Neural cell (in vitro differentiated cells): ENCODE data around the gene HAS3. TPM values are rescaled to one million over a fixed set of nuclear protein-coding genes. Genes with fewer than 3 reads are reported as not detected.

ENCODE experiments used
- H2AFZ ChIP-seq: fragments of 200-600, 300-800 bp; sonication (generic), shearing (Covaris generic); 2 replicates; pipeline ENCODE4 v1.6.0; 2014; ENCODE audit warnings: low read depth, mild to moderate bottlenecking, antibody characterized with exemption, low read length, moderate library complexity
- H3F3A ChIP-seq: fragments of 200-600 bp; shearing (Covaris generic); 2 replicates; pipeline ENCODE4 v1.6.1; 2016; ENCODE audit warnings: mild to moderate bottlenecking, moderate library complexity, mixed read lengths, antibody characterized with exemption, low read length; ENCODE audit not compliant: insufficient read depth, poor library complexity, severe bottlenecking
- H3K27ac ChIP-seq: fragments of 200-600, 300-800 bp; sonication (generic), shearing (Covaris generic); 2 replicates; pipeline ENCODE4 v1.5.1; 2014; ENCODE audit warnings: mild to moderate bottlenecking, low read length, moderate library complexity
- H3K27me3 ChIP-seq: fragments of 300-800, 200-600 bp; sonication (generic), shearing (Covaris generic); 2 replicates; pipeline ENCODE4 v1.6.0; 2014; ENCODE audit warnings: mild to moderate bottlenecking, low read depth, low read length, moderate library complexity; ENCODE audit not compliant: insufficient read depth
- H3K36me3 ChIP-seq: fragments of 300-800, 200-600 bp; sonication (generic), shearing (Covaris generic); 2 replicates; pipeline ENCODE4 v1.5.1; 2014; ENCODE audit warnings: mild to moderate bottlenecking, antibody characterized with exemption, low read length, moderate library complexity; ENCODE audit not compliant: insufficient read depth
- H3K4me2 ChIP-seq: fragments of 300-800, 200-600 bp; sonication (generic), shearing (Covaris generic); 2 replicates; pipeline ENCODE4 v1.6.0; 2014; ENCODE audit warnings: mild to moderate bottlenecking, low read length
- H3K4me3 ChIP-seq: fragments of 300-800, 200-600 bp; sonication (generic), shearing (Covaris generic); 2 replicates; pipeline ENCODE4 v1.5.1; 2014; ENCODE audit warnings: mild to moderate bottlenecking, low read length, moderate library complexity
- H3K79me2 ChIP-seq: fragments of 200-600 bp; shearing (Covaris generic); replicated peaks from 2 replicates; pipeline ENCODE4 v1.6.0; 2014; ENCODE audit warnings: mild to moderate bottlenecking, low read length, moderate library complexity; ENCODE audit not compliant: insufficient read depth
- H3K9ac ChIP-seq: fragments of 300-800, 200-600 bp; sonication (generic), shearing (Covaris generic); 2 replicates; pipeline ENCODE4 v1.6.1; 2016; ENCODE audit warnings: mild to moderate bottlenecking, low read length, mixed read lengths
- H3K9me2 ChIP-seq: fragments of 200-600 bp; shearing (Covaris generic); 2 replicates; pipeline ENCODE4 v1.6.1; 2016; ENCODE audit warnings: mild to moderate bottlenecking, low read length, mixed read lengths; ENCODE audit not compliant: insufficient read depth
- H3K9me3 ChIP-seq: fragments of 200-600, 300-800 bp; sonication (generic), shearing (Covaris generic); 2 replicates; pipeline ENCODE4 v1.6.1; 2016; ENCODE audit warnings: mild to moderate bottlenecking, mixed run types, low read length, moderate library complexity, mixed read lengths
- H4K20me1 ChIP-seq: fragments of 200-600 bp; shearing (Covaris generic); 2 replicates; pipeline ENCODE4 v1.6.1; 2016; ENCODE audit warnings: mild to moderate bottlenecking, mixed run types; ENCODE audit not compliant: insufficient read depth
- EP300 ChIP-seq: fragments of 450-650 bp; conservative IDR thresholded peaks from 2 replicates; pipeline ENCODE4 v1.6.1; 2014; ENCODE audit warnings: antibody characterized with exemption, mild to moderate bottlenecking, moderate library complexity; ENCODE audit not compliant: poor library complexity, severe bottlenecking
- EZH2 ChIP-seq: fragments of 200-600, 300-800 bp; shearing (Covaris generic), sonication (generic); IDR thresholded peaks from 2 replicates; pipeline ENCODE4 v1.6.1; 2014; ENCODE audit warnings: antibody characterized with exemption, low read length, borderline replicate concordance, mild to moderate bottlenecking; ENCODE audit not compliant: insufficient read depth, poor library complexity, severe bottlenecking
- MXI1 ChIP-seq: fragments of 450-650 bp; conservative IDR thresholded peaks from 2 replicates; pipeline ENCODE4 v1.6.1; 2014; ENCODE audit warnings: antibody characterized with exemption, mild to moderate bottlenecking; ENCODE audit not compliant: poor library complexity, severe bottlenecking
- POLR2AphosphoS5 ChIP-seq: IDR thresholded peaks from 2 replicates; pipeline ENCODE4 v1.6.1; 2012
- RAD21 ChIP-seq: fragments of 450-650 bp; conservative IDR thresholded peaks from 2 replicates; pipeline ENCODE4 v1.6.1; 2014; ENCODE audit warnings: antibody characterized with exemption, mild to moderate bottlenecking, moderate library complexity
- SMC3 ChIP-seq: fragments of 450-650 bp; conservative IDR thresholded peaks from 2 replicates; pipeline ENCODE4 v1.6.1; 2014; ENCODE audit warnings: antibody characterized with exemption, mild to moderate bottlenecking, moderate library complexity; ENCODE audit not compliant: poor library complexity
- TAF1 ChIP-seq: IDR thresholded peaks from 2 replicates; pipeline ENCODE4 v1.6.1; 2012; ENCODE audit warnings: low read depth
- polyA minus RNA-seq: library from RNA; depleted of rRNA, polyadenylated mRNA; stranded (reverse); fragments of >200 nt; gene quantifications from 2 replicates; pipeline ENCODE4 v1.2.3, GENCODE V29; 2014
- polyA plus RNA-seq: library from polyadenylated mRNA; depleted of rRNA; stranded (reverse); fragments of >200 nt; gene quantifications from 2 replicates; pipeline ENCODE4 v1.2.3, GENCODE V29; 2014
- TF ChIP-seq, protein P1 (sequence below): IDR thresholded peaks from 2 replicates; pipeline ENCODE4 v1.6.1; 2012; ENCODE audit warnings: borderline replicate concordance
- TF ChIP-seq, protein P2 (sequence below): fragments of 450-650 bp; IDR thresholded peaks from 2 replicates; pipeline ENCODE4 v1.5.1; 2014; ENCODE audit warnings: antibody characterized with exemption, mild to moderate bottlenecking, moderate library complexity; ENCODE audit not compliant: poor library complexity, severe bottlenecking

The HAS3 gene, protein sequence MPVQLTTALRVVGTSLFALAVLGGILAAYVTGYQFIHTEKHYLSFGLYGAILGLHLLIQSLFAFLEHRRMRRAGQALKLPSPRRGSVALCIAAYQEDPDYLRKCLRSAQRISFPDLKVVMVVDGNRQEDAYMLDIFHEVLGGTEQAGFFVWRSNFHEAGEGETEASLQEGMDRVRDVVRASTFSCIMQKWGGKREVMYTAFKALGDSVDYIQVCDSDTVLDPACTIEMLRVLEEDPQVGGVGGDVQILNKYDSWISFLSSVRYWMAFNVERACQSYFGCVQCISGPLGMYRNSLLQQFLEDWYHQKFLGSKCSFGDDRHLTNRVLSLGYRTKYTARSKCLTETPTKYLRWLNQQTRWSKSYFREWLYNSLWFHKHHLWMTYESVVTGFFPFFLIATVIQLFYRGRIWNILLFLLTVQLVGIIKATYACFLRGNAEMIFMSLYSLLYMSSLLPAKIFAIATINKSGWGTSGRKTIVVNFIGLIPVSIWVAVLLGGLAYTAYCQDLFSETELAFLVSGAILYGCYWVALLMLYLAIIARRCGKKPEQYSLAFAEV
- polyA plus RNA-seq (12.5 and 30.1 TPM in 2 replicates), polyA minus RNA-seq (29.0 and 38.2 TPM in 2 replicates)

DNA sequence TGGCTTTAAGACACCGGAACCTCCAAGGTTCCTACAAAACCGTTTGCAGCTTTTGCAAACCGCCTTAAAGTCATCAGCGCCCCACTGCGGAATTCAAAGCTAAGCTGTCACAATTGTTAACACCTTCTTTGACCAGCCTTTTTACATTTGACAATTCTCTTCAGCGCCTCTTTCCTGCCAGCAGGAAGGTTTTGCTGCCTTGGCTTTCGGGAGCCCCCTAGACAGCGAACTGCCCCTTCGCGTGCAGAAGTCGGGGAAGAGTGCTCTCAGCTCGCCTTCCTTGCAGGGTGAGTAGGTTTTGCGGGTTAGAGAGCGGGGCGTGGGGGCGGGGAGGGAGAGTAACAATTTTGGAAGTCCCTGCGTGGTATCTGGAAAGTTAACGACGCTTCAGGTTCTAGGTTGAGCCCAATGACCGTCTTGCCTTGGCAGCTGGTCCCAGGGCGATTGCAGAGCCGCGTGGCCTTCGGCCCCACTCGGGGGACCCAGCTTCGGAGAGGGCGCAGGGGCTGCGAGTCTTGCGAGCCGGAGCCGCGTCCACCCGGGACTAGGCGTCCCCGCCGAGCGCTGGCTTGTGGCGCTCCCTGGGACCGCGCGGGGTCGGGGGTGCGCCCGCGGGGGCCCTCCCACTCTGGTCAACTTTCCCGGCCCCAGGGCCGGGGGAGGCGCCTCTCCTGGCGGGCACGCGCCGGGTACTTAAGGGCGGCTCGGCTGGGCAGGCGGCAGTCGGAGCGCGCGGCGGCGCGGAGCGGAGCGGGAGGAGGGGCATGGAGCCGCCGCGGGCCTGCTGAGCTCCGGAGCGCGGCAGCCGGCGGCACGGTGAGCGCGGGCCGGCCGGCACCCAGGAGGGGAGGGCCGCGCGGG, at the start of gene HAS3:
TSS of gene HAS3 (plus strand) at position 153 of the 861 bp plus-strand sequence. CDS start 3,743 bp downstream, outside the sequence.
- H3K4me3 ChIP-seq, result peak within 1 kb of the TSS; percentile 97
- no peaks in the 10 kb centered on the region for H3K27me3 ChIP-seq
- peaks cover 33% of the 10 kb centered on the region for H3K79me2 ChIP-seq
- peaks cover 3% of the 10 kb centered on the region for H3F3A ChIP-seq
- H3K27ac ChIP-seq, result peak within 1 kb of the TSS; percentile 73
- TF ChIP-seq SMC3 (peak; percentile 77), EP300 (peak; percentile 9), EZH2 (no peak), MXI1 (peak; percentile 43), TAF1 (no peak), POLR2AphosphoS5 (peak; percentile 61), RAD21 (peak; percentile 77)
- TF ChIP-seq, protein P1, sequence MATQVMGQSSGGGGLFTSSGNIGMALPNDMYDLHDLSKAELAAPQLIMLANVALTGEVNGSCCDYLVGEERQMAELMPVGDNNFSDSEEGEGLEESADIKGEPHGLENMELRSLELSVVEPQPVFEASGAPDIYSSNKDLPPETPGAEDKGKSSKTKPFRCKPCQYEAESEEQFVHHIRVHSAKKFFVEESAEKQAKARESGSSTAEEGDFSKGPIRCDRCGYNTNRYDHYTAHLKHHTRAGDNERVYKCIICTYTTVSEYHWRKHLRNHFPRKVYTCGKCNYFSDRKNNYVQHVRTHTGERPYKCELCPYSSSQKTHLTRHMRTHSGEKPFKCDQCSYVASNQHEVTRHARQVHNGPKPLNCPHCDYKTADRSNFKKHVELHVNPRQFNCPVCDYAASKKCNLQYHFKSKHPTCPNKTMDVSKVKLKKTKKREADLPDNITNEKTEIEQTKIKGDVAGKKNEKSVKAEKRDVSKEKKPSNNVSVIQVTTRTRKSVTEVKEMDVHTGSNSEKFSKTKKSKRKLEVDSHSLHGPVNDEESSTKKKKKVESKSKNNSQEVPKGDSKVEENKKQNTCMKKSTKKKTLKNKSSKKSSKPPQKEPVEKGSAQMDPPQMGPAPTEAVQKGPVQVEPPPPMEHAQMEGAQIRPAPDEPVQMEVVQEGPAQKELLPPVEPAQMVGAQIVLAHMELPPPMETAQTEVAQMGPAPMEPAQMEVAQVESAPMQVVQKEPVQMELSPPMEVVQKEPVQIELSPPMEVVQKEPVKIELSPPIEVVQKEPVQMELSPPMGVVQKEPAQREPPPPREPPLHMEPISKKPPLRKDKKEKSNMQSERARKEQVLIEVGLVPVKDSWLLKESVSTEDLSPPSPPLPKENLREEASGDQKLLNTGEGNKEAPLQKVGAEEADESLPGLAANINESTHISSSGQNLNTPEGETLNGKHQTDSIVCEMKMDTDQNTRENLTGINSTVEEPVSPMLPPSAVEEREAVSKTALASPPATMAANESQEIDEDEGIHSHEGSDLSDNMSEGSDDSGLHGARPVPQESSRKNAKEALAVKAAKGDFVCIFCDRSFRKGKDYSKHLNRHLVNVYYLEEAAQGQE, result no peak
- TF ChIP-seq, protein P2, sequence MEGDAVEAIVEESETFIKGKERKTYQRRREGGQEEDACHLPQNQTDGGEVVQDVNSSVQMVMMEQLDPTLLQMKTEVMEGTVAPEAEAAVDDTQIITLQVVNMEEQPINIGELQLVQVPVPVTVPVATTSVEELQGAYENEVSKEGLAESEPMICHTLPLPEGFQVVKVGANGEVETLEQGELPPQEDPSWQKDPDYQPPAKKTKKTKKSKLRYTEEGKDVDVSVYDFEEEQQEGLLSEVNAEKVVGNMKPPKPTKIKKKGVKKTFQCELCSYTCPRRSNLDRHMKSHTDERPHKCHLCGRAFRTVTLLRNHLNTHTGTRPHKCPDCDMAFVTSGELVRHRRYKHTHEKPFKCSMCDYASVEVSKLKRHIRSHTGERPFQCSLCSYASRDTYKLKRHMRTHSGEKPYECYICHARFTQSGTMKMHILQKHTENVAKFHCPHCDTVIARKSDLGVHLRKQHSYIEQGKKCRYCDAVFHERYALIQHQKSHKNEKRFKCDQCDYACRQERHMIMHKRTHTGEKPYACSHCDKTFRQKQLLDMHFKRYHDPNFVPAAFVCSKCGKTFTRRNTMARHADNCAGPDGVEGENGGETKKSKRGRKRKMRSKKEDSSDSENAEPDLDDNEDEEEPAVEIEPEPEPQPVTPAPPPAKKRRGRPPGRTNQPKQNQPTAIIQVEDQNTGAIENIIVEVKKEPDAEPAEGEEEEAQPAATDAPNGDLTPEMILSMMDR, result peak; percentile 79
- peaks cover 9% of the 10 kb centered on the region for H3K36me3 ChIP-seq
- H3K9ac ChIP-seq, result peak within 1 kb of the TSS; percentile 85
- peak within 1 kb of the TSS; percentile 65 for H3K4me2 ChIP-seq
- no peaks in the 10 kb centered on the region for H3K9me2 ChIP-seq
- H4K20me1 ChIP-seq, result no peaks in the 10 kb centered on the region
- no peaks in the 10 kb centered on the region for H3K9me3 ChIP-seq
- H2AFZ ChIP-seq, result no peak within 1 kb of the TSS

DNA sequence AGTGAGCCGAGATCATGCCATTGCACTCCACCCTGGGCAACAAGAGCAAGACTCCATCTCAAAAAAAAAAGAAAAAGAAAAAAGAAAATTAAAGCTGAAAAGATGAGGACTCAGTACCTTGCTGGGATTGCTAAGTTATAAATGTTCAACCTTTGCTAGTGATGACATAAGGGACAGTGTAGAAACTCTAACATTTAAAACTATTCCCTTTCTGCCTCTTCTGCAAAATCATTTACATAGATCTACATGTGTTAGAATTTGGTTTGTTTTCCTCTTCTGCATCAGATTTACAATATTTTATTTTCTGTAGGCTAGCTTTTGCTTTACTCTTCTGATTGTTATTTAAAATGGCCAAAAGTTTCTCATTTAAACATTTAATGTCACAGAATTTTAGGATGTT, 49.5 kb upstream of the HAS3 start:
- Histone ChIP-seq H3K27me3 (no peaks in the 10 kb centered on the region), H2AFZ (no peak overlapping the region), H3K9me2 (no peaks in the 10 kb centered on the region), H4K20me1 (no peaks in the 10 kb centered on the region), H3K4me3 (no peak overlapping the region), H3K9ac (no peak overlapping the region), H3K4me2 (no peak overlapping the region), H3F3A (no peaks in the 10 kb centered on the region), H3K36me3 (no peaks in the 10 kb centered on the region), H3K27ac (no peak overlapping the region), H3K79me2 (no peaks in the 10 kb centered on the region), H3K9me3 (no peaks in the 10 kb centered on the region)
- TF ChIP-seq EZH2, result no peak
- TF ChIP-seq EP300, result no peak
- TF ChIP-seq, protein P1, result no peak
- no peak for TF ChIP-seq RAD21
- no peak for TF ChIP-seq POLR2AphosphoS5
- TF ChIP-seq, protein P2, result no peak
- no peak for TF ChIP-seq SMC3
- no peak for TF ChIP-seq MXI1
- TF ChIP-seq TAF1, result no peak
